GM12874 (cell line): ENCODE results near the gene SLC5A8.

Experiments used
- TF ChIP-seq, protein P1 (sequence below): IDR thresholded peaks from 2 replicates; pipeline ENCODE4 v1.5.1; 2011; ENCODE audit warnings: low read depth, mild to moderate bottlenecking, control low read depth, low read length, moderate library complexity; ENCODE audit not compliant: insufficient read depth

The SLC5A8 gene

DNA sequence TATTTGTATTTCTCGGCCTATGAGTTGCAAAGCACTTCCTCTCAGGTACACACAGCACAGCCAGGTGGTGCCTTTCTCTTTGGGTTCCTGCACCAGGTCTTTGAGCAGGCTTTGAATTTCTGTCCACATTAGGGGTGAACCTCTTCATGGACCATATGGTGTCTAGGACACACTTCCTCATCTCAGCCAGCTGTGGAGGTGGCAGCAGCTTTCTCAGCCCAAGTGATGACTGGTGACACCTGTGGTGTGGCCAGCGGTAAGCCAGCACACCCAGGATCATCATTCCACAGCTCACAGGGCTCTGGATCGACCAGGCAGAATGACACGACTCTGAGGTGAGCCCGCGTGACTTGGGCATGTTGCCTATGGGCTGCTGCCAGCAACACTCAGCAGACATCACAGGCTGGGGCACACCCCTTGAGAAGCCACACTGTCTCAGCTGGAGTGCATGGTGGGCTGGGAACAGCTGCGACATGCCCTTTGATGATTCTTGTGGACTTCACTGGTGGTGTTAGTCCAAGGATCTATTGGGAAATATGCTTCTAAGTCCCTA, 36.8 kb downstream of the SLC5A8 start:
- TF ChIP-seq, protein P1, sequence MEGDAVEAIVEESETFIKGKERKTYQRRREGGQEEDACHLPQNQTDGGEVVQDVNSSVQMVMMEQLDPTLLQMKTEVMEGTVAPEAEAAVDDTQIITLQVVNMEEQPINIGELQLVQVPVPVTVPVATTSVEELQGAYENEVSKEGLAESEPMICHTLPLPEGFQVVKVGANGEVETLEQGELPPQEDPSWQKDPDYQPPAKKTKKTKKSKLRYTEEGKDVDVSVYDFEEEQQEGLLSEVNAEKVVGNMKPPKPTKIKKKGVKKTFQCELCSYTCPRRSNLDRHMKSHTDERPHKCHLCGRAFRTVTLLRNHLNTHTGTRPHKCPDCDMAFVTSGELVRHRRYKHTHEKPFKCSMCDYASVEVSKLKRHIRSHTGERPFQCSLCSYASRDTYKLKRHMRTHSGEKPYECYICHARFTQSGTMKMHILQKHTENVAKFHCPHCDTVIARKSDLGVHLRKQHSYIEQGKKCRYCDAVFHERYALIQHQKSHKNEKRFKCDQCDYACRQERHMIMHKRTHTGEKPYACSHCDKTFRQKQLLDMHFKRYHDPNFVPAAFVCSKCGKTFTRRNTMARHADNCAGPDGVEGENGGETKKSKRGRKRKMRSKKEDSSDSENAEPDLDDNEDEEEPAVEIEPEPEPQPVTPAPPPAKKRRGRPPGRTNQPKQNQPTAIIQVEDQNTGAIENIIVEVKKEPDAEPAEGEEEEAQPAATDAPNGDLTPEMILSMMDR, result no peak

DNA sequence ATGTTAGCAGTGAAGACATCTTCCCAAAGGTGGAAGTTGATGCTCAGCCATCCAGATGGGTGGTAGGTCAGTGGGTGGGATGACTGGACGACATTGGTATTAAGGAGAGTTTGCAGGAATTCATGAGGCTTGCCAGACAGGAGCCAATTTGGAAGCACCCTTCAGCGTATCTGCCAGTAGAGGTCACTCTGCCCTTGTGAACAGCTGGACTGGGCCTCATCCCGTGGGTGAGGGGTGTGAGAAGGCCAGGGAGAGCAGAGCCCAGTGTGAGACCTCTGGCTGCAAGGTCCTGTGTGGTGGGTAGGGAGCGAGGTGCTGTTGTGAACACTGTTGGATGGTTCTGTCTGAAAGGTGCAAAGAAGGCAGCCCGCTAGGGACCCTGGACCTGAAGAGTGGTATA, 37.7 kb downstream of the SLC5A8 start:
- TF ChIP-seq, protein P1, result peak; percentile 20; the same call in 1 of the 2 replicates

DNA sequence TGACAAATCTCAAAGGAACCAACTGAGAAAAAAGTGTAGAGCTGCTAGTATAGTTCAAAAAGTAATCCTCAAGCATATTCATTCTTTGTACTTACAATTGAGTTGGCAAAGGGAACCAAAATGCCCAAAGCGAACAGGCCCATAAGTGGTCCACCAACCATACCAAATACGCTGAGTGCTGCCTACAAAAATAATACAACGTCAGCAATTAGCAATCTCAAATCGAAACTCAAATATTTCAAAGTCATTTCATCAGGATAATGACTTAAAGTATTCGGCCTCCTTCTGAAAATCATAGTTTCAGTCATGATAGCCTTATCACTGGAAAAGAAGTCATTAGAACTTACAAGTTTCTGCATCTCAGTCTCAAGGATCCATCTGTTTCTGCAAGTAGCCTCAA, 42.0 kb downstream of the SLC5A8 start:
- TF ChIP-seq, protein P1, result no peak

DNA sequence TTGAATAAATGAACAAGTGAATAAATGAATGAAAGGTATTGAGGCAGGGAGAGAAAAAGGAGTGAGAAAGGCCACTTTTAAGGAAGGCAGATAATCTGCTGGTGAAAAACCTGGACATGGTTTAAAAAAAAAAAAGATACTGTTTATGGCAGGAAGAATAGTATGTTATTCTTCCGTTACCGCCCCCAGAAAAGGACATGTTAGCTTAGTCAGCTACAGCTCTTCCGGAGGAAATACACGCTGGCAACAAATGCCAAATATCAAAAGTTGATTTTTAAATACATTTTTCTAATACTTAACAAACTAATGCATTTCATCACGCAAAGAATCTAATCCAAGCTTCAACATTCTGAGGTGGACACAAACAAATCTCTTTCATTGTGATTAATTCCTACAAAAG, 43.2 kb downstream of the SLC5A8 start:
- TF ChIP-seq, protein P1, result no peak

DNA sequence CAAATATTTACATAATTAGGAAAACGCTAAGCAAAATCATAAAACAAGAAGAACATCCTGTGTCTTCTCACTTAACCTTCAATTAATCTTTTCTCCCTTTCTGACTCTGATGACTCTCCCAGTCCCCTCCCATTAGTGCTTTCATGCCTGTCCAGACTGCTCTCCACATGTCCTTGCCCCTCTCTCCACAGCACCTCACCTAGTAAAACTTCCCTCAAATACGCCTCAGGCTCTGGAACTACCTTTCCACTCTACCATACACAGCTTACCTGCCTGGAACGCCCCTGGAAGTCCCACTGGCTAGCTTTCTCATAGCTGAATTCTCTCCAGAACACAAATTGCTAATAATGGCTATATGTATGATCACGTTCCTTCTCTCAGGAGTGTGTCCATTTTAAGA, 44.7 kb downstream of the SLC5A8 start:
- TF ChIP-seq, protein P1, result no peak

DNA sequence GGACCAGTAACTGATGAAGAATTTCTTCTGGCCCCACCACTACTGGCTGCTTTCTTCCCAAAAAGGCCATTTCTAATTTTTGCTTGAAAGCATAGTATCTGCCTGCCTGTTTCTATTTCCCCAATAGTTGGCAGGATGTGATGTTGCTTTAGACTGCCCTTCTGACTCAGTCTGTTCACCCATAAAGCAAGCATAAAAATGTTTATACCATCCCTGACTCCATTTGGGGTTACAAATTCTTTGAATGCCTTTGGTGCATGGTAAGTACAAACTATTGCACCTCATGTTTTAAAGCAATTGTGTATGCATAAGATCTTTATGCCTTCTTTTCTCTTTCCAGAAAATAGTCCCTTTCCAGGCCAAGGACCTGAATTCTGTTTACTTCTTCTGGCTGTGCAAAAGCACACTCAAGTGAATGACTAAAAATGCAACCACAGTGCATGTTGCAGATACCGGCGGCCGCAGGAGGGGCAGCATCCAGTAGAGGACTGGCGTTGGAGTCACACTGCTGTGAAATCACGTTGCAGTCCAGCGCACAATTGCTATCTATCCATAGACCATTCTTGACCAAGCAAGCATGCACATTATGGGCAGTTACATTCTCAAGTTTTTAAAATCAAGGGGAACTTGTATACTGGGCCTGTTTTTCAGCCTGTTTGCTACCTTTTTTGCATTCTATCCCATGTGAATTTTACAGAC, 82.4 kb downstream of the SLC5A8 start:
- TF ChIP-seq, protein P1, result no peak

DNA sequence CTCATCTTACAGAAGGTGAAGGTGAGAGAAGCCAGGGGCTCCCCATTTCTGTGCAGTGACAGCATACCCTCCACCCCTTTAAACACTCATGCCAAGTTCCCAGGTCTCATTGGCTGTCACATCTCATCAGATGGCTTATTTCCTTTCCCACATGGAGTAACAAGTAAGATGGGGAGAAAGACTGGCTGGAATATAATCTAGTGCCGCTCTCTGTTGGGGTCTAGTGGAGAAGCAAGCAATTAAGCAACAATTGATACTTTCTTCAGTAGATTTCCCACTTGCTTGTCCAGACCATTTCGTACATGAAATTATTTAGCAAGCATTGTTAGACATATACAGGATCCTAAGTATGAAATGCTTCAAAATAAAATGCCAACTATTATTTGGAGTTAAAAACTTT, 92.2 kb downstream of the SLC5A8 start:
- TF ChIP-seq, protein P1, result no peak
